Measurements from ENCODE around the gene PTPRK.

GRCh38 chr6:128127650-128128049 is 392.7 kb downstream of the PTPRK start:
- TF ChIP-seq CTCF (IDR thresholded peaks at IDR 0.05) = no peak
- no peak for TF ChIP-seq POLR2A (IDR thresholded peaks at IDR 0.05)

All from lower leg skin (tissue), 3 donors.